Fibroblast of the aortic adventitia (primary cell): ENCODE measurements around the gene HAAO. TPM values are rescaled to one million over a fixed set of nuclear protein-coding genes. Genes with fewer than 3 reads are reported as not detected.
"Not testable (repeated sequence)": the region's sequence is repeated elsewhere in the genome, so short reads cannot be mapped to it uniquely, and the experiment has no call there.

Source experiments
- DNase-seq: peaks from one replicate; pipeline ENCODE4 v3.0.0-alpha.2; 2010; ENCODE audit warnings: low read depth
- H3K4me3 ChIP-seq: 2 replicates; pipeline ENCODE4 v1.5.1; 2011; ENCODE audit warnings: low read depth, mild to moderate bottlenecking, control low read depth, low read length, moderate library complexity
- CTCF ChIP-seq: IDR thresholded peaks from 2 replicates; pipeline ENCODE4 v1.5.1; 2011; ENCODE audit warnings: mild to moderate bottlenecking, low read length, control low read depth, inconsistent platforms; ENCODE audit not compliant: insufficient read depth
- total RNA-seq: library from RNA; depleted of rRNA; stranded (reverse); fragments of >200 nt; gene quantifications from 2 replicates; pipeline ENCODE4 v1.2.3, GENCODE V29; 2012; ENCODE audit warnings: low replicate concordance

The HAAO gene
- total RNA-seq, 1 donor: 0.90 TPM

- peak; percentile 7 for DNase-seq
- no peak overlapping the region for H3K4me3 ChIP-seq
- no peak for TF ChIP-seq CTCF
These were observed 51.2 kb downstream of the HAAO start for GRCh38 chr2:42741140-42741539.

- DNase-seq: no peak
- H3K4me3 ChIP-seq: no peak overlapping the region
- no peak for TF ChIP-seq CTCF
These were observed 55.6 kb downstream of the HAAO start for GRCh38 chr2:42736598-42737322.

- H3K4me3 ChIP-seq: no peak overlapping the region
These were observed 58.5 kb downstream of the HAAO start for GRCh38 chr2:42733852-42734251.

GRCh38 chr2:42731316-42731715 is 61.1 kb downstream of the HAAO start:
- DNase-seq, H3K4me3 ChIP-seq: not testable (repeated sequence)

More at GRCh38 chr2:42733852-42734251, 58.5 kb downstream of the HAAO start:
- no peak for TF ChIP-seq CTCF
- no peak for DNase-seq

GRCh38 chr2:42726680-42727079 is 65.7 kb downstream of the HAAO start:
- no peak for TF ChIP-seq CTCF

GRCh38 chr2:42725657-42726056 is 66.7 kb downstream of the HAAO start:
- TF ChIP-seq CTCF: no peak
- H3K4me3 ChIP-seq: no peak overlapping the region
- DNase-seq: no peak

More at GRCh38 chr2:42726680-42727079, 65.7 kb downstream of the HAAO start:
- DNase-seq: no peak
- no peak overlapping the region for H3K4me3 ChIP-seq

- no peak for TF ChIP-seq CTCF
- DNase-seq: no peak
- no peak overlapping the region for H3K4me3 ChIP-seq
These were observed 67.5 kb downstream of the HAAO start for GRCh38 chr2:42724886-42725285.
